GM12878 (cell line): ENCODE measurements around the gene NR2C2AP. TPM values are rescaled to one million over a fixed set of nuclear protein-coding genes. Genes with fewer than 3 reads are reported as not detected.

Experiments used
- ATAC-seq: fragments of 200-7000 bp; cut with Tn5 transposase; 3 replicates; pipeline ENCODE4 v1.9.1; 2020; ENCODE audit warnings: mild to moderate bottlenecking, moderate library complexity
- BruUV-seq: library from RNA; stranded (reverse); fragments of 400-500 nt; replicated peaks from 2 replicates; lab custom pipeline; 2021; lab: Mats Ljungman, UMichigan
- CTCF ChIA-PET: fragments of 300-600 bp; sonication (Branson Sonifier 250); formaldehyde crosslinking; extraction: SDS; loops from one replicate; lab custom pipeline; 2021; ENCODE audit warnings: inconsistent platforms; lab: Yijun Ruan, JAX
- POLR2A ChIA-PET: fragments of 350-600 bp; formaldehyde crosslinking; extraction: SDS; loops from one replicate; lab custom pipeline; 2021; ENCODE audit warnings: inconsistent platforms; lab: Charles Lee
- RAD21 ChIA-PET: fragments of 300-600 bp; sonication (Branson Sonifier 250); formaldehyde crosslinking; loops from one replicate; lab custom pipeline; 2023; ENCODE audit warnings: antibody characterized with exemption; ENCODE audit not compliant: unreplicated experiment; lab: Charles Lee
- SMC1A ChIA-PET: fragments of 300-600 bp; sonication (Branson Sonifier 250); formaldehyde crosslinking; loops from one replicate; lab custom pipeline; 2023; ENCODE audit not compliant: unreplicated experiment, uncharacterized antibody; lab: Charles Lee
- DNase-seq: peaks from one replicate; pipeline ENCODE4 v3.0.0-alpha.2; 2011; ENCODE audit warnings: low read depth, low spot score
- FAIRE-seq: peaks from 3 replicates; lab custom pipeline; 2011; peaks lifted over from hg19 to GRCh38; lab: Jason Lieb, UNC
- H2AFZ ChIP-seq: 2 replicates; pipeline ENCODE4 v1.6.0; 2011; ENCODE audit warnings: low read depth, low read length, control low read depth; ENCODE audit not compliant: control insufficient read depth
- H3K27ac ChIP-seq: 2 replicates; pipeline ENCODE4 v1.5.1; 2011; ENCODE audit warnings: control low read depth; ENCODE audit not compliant: control insufficient read depth, insufficient read depth
- H3K27me3 ChIP-seq, 2 experiments: replicated peaks in 1 of 2; 2 replicates each; pipeline versions ENCODE4 v1.6.0 to v1.6.1; 2011; ENCODE audit warnings: low read length in 1 of 2; ENCODE audit not compliant: control insufficient read depth in 2 of 2, insufficient read depth in 2 of 2
- H3K36me3 ChIP-seq, 2 experiments: 2 replicates each; pipeline ENCODE4 v1.5.1; 2011; ENCODE audit warnings: low read length in 1 of 2; ENCODE audit not compliant: control insufficient read depth in 2 of 2, insufficient read depth in 2 of 2
- H3K4me1 ChIP-seq: 2 replicates; pipeline ENCODE4 v1.6.1; 2011; ENCODE audit warnings: mild to moderate bottlenecking, low read length, moderate library complexity, mixed read lengths; ENCODE audit not compliant: control insufficient read depth, insufficient read depth
- H3K4me2 ChIP-seq: 2 replicates; pipeline ENCODE4 v1.6.0; 2011; ENCODE audit warnings: control low read depth; ENCODE audit not compliant: control insufficient read depth, insufficient read depth
- H3K4me3 ChIP-seq: fragments of 200-600 bp; sonication (generic); 2 replicates; pipeline ENCODE4 v1.5.1; 2016
- H3K79me2 ChIP-seq: 2 replicates; pipeline ENCODE4 v1.6.0; 2011; ENCODE audit warnings: low read length; ENCODE audit not compliant: control insufficient read depth, insufficient read depth
- H3K9ac ChIP-seq: 2 replicates; pipeline ENCODE4 v1.8.0; 2011; ENCODE audit warnings: low read length, control low read depth, mixed read lengths; ENCODE audit not compliant: control insufficient read depth, insufficient read depth
- H3K9me3 ChIP-seq: replicated peaks from 3 replicates; pipeline ENCODE4 v1.5.1; 2011; ENCODE audit warnings: mild to moderate bottlenecking, low read length; ENCODE audit not compliant: control insufficient read depth, insufficient read depth
- H4K20me1 ChIP-seq: 2 replicates; pipeline ENCODE4 v1.6.0; 2011; ENCODE audit not compliant: control insufficient read depth, insufficient read depth
- DPF2 ChIP-seq: fragments of 450-650 bp; IDR thresholded peaks from 2 replicates; pipeline ENCODE4 v1.6.1; 2017; ENCODE audit warnings: mild to moderate bottlenecking
- ESRRA ChIP-seq: IDR thresholded peaks from 2 replicates; pipeline ENCODE4 v1.6.1; 2012; ENCODE audit warnings: mild to moderate bottlenecking, low read length, improper control_type of control experiment
- SMAD5 ChIP-seq: IDR thresholded peaks from 2 replicates; pipeline ENCODE4 v1.6.1; 2016; ENCODE audit warnings: antibody characterized with exemption, low read depth
- STAT3 ChIP-seq: IDR thresholded peaks from 2 replicates; pipeline ENCODE4 v1.6.1; 2011; ENCODE audit warnings: low read depth, low read length, improper control_type of control experiment
- TBL1XR1 ChIP-seq: IDR thresholded peaks from 2 replicates; pipeline ENCODE4 v1.6.1; 2012; ENCODE audit warnings: low read depth, low read length, improper control_type of control experiment
- TCF7 ChIP-seq: IDR thresholded peaks from 2 replicates; pipeline ENCODE4 v1.6.1; 2014; ENCODE audit warnings: antibody characterized with exemption, borderline replicate concordance
- ZNF24 ChIP-seq: fragments of 450-650 bp; IDR thresholded peaks from 2 replicates; pipeline ENCODE4 v1.6.1; 2017; ENCODE audit warnings: antibody characterized with exemption, mild to moderate bottlenecking
- WGBS: methylation state at CpG from one replicate; pipeline ENCODE4 v1.1.6; 2016; ENCODE audit warnings: low lambda C conversion rate; ENCODE audit not compliant: insufficient replicate concordance, insufficient coverage; ENCODE audit errors: missing lambda C conversion rate; 5-methylcytosine and 5-hydroxymethylcytosine counted together
- in situ Hi-C: fragments of 300-500 bp; cut with MboI; formaldehyde crosslinking; loops from 9 replicates; pipeline ENCODE4 v1.14.3; 2018; ENCODE audit warnings: mixed read lengths
- intact Hi-C: fragments of 100-400 bp; cut with micrococcal nuclease; formaldehyde crosslinking; loops from one replicate; pipeline ENCODE4 v1.14.2; 2022; ENCODE audit not compliant: unreplicated experiment
- polyA plus RNA-seq, 11 experiments: library from polyadenylated mRNA; depleted of rRNA in 4 of 11; unstranded in 6 of 11; stranded (reverse) in 5 of 11; fragments of >200 nt; fragmentation: Nextera tagmentation in 4 of 11; fragmentation: Illumina TruSeq in 1 of 11; extraction: Ambion mirVana in 4 of 11; extraction: Trizol in 1 of 11; gene quantifications; 1 replicate in 1 of 11; 2 replicates in 10 of 11; pipeline versions ENCODE4 v1.2.1 to v1.2.3, GENCODE V29; 2011 to 2016; ENCODE audit warnings: inconsistent platforms in 2 of 11, missing spikeins in 2 of 11, low read depth in 1 of 11
- total RNA-seq, 4 experiments: library from RNA; depleted of rRNA in 3 of 4; stranded (reverse); fragments of >200 nt in 3 of 4; fragmentation: Illumina TruSeq in 1 of 4; extraction: Trizol in 1 of 4; gene quantifications; 2 replicates each; pipeline versions ENCODE4 v1.2.1 to v1.2.3, GENCODE V29; 2013 to 2021
- TF ChIP-seq, protein P1 (sequence below): IDR thresholded peaks from 2 replicates; pipeline ENCODE4 v1.6.1; 2012; ENCODE audit warnings: improper control_type of control experiment, low read depth, low read length; ENCODE audit not compliant: insufficient replicate concordance

NR2C2AP gene
- total and polyA plus RNA-seq, 10 of the 15 experiments (the other 5 are each of a cell fraction or from before 2014, with no cell fraction given): 21.5 to 44.8 (median 28.1) TPM

DNA sequence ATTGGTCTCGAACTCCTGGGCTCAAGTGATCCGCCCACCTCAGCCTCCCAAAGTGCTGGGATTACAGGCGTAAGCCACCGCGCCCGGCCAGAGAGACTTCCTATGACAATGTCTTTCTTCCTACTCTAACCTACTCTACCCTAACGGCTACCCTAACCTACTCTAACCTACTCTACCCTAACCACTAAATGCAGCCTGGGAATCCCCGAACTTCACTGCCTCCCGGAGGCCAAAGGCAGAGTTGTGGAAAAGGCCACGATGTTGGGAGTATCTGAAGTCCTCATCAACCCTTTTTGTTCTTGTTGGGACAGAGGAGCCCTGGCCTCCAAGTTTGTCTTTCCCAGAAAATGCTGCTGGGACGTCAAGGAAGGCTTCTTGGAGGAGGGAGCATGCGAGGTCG lies 967 bp upstream of the NR2C2AP start:
- ChIA-PET CTCF (no interaction called here), POLR2A (no interaction called here), SMC1A (interaction anchor here (1.2 kb wide), 1 partner anchor 111 kb away, joined by 3 read pairs; no protein-coding TSS in a partner anchor), RAD21 (interaction anchor here (0.5 kb wide), 1 partner anchor 401 kb away, joined by 3 read pairs; no protein-coding TSS in a partner anchor)
- in situ Hi-C loops (no loop called here), intact Hi-C loops (no loop called here)
- ATAC-seq: no peak
- no peaks in the 10 kb centered on the region for H4K20me1 ChIP-seq
- 66% methylated on average over 13 of the region's 13 CpGs for WGBS
- H3K27ac ChIP-seq: no peak overlapping the region
- no peak overlapping the region for H3K4me3 ChIP-seq
- H3K4me2 ChIP-seq: no peak overlapping the region
- no TSS peak for BruUV-seq
- no peaks in the 10 kb centered on the region for H3K9me3 ChIP-seq
- no peak for DNase-seq
- H3K9ac ChIP-seq: no peak overlapping the region
- H3K79me2 ChIP-seq: peaks cover 16% of the 10 kb centered on the region
- H3K36me3 ChIP-seq: peaks cover 4 to 7% of the 10 kb centered on the region in 2 experiments; a peak in 3 of 4 replicates
- H2AFZ ChIP-seq: no peak overlapping the region
- H3K27me3 ChIP-seq: no peaks in the 10 kb centered on the region
- peaks cover 8% of the 10 kb centered on the region; the same call in 1 of the 2 replicates for H3K4me1 ChIP-seq
- TF ChIP-seq STAT3 (no peak), TBL1XR1 (no peak), TCF7 (no peak), SMAD5 (no peak), ZNF24 (no peak), ESRRA (no peak), DPF2 (no peak)
- TF ChIP-seq, protein P1, sequence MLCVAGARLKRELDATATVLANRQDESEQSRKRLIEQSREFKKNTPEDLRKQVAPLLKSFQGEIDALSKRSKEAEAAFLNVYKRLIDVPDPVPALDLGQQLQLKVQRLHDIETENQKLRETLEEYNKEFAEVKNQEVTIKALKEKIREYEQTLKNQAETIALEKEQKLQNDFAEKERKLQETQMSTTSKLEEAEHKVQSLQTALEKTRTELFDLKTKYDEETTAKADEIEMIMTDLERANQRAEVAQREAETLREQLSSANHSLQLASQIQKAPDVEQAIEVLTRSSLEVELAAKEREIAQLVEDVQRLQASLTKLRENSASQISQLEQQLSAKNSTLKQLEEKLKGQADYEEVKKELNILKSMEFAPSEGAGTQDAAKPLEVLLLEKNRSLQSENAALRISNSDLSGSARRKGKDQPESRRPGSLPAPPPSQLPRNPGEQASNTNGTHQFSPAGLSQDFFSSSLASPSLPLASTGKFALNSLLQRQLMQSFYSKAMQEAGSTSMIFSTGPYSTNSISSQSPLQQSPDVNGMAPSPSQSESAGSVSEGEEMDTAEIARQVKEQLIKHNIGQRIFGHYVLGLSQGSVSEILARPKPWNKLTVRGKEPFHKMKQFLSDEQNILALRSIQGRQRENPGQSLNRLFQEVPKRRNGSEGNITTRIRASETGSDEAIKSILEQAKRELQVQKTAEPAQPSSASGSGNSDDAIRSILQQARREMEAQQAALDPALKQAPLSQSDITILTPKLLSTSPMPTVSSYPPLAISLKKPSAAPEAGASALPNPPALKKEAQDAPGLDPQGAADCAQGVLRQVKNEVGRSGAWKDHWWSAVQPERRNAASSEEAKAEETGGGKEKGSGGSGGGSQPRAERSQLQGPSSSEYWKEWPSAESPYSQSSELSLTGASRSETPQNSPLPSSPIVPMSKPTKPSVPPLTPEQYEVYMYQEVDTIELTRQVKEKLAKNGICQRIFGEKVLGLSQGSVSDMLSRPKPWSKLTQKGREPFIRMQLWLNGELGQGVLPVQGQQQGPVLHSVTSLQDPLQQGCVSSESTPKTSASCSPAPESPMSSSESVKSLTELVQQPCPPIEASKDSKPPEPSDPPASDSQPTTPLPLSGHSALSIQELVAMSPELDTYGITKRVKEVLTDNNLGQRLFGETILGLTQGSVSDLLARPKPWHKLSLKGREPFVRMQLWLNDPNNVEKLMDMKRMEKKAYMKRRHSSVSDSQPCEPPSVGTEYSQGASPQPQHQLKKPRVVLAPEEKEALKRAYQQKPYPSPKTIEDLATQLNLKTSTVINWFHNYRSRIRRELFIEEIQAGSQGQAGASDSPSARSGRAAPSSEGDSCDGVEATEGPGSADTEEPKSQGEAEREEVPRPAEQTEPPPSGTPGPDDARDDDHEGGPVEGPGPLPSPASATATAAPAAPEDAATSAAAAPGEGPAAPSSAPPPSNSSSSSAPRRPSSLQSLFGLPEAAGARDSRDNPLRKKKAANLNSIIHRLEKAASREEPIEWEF: no peak
- FAIRE-seq: no peak
